Fibroblast of villous mesenchyme (primary cell): ENCODE results near the gene TSPAN4. TPM values are rescaled to one million over a fixed set of nuclear protein-coding genes. Genes with fewer than 3 reads are reported as not detected.

Source experiments
- DNase-seq: peaks from one replicate; pipeline ENCODE4 v3.0.0-alpha.2; 2010; ENCODE audit warnings: low read depth
- H3K4me3 ChIP-seq: 2 replicates; pipeline ENCODE4 v1.5.1; 2011; ENCODE audit warnings: low read depth, mild to moderate bottlenecking, low read length
- total RNA-seq: library from RNA; depleted of rRNA; stranded (reverse); fragments of >200 nt; gene quantifications from 2 replicates; pipeline ENCODE4 v1.2.3, GENCODE V29; 2012
- TF ChIP-seq, protein P1 (sequence below): IDR thresholded peaks from 2 replicates; pipeline ENCODE4 v1.5.1; 2012; ENCODE audit warnings: low read depth, mild to moderate bottlenecking, low read length; ENCODE audit not compliant: insufficient read depth

TSPAN4 gene
- total RNA-seq, 1 donor, result 113 TPM

DNA sequence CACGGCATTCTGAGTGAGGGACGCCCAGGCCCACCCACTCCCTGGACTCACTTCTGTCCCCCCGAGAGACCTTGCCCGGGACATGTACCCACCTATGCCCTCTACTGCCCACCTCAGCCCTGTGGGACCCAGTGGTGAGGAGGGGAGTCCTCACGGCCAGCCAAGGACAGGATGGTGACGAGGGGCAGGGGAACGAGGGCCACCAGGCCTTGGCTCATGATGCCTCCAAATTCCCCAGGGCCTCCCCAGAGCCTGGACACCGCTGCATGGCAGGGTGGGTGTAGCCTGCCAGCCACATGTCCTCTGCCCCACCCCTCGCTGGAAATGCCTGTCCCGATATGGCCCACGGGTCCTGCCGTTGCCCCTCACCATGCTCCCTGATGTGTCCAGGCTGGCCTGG is 26.1 kb downstream of the TSPAN4 start:
- no peak for DNase-seq
- H3K4me3 ChIP-seq, result no peak overlapping the region
- TF ChIP-seq, protein P1, sequence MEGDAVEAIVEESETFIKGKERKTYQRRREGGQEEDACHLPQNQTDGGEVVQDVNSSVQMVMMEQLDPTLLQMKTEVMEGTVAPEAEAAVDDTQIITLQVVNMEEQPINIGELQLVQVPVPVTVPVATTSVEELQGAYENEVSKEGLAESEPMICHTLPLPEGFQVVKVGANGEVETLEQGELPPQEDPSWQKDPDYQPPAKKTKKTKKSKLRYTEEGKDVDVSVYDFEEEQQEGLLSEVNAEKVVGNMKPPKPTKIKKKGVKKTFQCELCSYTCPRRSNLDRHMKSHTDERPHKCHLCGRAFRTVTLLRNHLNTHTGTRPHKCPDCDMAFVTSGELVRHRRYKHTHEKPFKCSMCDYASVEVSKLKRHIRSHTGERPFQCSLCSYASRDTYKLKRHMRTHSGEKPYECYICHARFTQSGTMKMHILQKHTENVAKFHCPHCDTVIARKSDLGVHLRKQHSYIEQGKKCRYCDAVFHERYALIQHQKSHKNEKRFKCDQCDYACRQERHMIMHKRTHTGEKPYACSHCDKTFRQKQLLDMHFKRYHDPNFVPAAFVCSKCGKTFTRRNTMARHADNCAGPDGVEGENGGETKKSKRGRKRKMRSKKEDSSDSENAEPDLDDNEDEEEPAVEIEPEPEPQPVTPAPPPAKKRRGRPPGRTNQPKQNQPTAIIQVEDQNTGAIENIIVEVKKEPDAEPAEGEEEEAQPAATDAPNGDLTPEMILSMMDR, result no peak

DNA sequence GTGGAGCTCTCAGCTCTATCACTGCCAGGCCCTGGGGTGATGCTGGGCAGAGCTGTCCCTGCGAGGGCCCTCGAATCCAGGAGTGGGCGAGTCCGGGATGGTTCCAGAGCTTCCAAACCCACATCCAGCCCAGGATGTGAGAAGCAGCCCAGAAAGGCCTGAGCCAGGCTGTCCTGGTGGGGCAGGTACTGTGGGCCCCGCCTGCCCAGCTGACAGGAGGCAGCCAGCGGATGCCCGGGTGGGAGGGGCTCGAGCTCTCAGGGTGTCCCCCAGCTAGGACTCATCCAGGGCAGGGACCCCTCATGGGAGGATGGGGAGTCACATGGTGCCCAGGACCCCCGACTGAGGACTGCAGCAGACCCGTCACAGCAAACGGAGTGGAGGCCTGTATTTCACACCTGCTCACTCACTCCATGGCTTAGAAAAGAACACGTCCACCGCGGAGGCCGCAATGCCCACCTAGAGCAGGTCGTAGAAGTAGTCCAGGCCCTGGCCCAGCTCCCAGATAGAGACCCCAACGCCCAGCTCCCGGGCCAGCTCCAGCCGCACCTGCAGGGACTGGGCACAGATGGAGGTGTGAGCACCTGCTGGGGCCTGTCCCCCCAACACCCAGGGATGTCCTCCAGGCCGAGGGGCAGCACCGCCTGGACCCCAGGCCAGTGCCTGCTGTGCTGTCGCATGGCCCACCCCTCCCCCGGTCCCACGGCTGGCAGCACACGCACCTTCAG is 26.9 kb downstream of the TSPAN4 start:
- no peak for DNase-seq
- no peak overlapping the region for H3K4me3 ChIP-seq
- TF ChIP-seq, protein P1, result no peak

DNA sequence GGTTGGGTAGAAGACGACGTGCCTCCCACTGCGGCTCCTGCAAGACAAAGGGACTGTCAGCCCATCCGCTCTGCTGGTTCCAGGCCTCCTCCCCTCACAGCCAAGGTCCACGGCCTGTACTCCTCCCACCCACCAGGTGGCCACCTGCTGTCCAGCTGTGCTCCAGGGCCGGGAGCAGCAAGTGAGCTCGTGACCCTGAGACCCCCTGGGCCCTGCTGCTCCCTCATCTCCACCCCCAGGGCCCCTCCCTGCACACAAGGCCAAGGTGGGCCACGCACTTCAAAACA is 27.4 kb downstream of the TSPAN4 start:
- TF ChIP-seq, protein P1, result peak; percentile 6
- DNase-seq, result no peak
- no peak overlapping the region for H3K4me3 ChIP-seq

DNA sequence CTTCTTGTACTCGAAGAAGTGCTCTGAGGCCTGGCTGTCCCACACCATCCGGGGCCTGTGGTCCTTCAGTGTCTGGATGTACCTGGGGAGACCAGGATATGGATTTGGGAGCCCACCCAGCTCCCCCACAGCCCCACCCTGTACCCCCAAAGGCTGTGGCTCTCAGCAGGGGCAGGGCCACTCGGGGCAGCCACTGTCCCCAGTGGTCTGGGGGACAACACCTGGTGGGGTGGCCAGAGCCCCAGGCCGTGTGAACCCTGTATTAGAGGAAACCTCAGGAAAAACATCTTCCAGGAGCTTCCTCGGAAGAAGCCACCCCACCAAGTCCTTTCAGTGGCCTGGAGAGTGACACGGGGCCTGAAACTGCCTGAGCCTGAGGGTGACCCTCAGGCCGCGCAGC is 27.8 kb downstream of the TSPAN4 start:
- DNase-seq, result no peak
- H3K4me3 ChIP-seq, result no peak overlapping the region
- TF ChIP-seq, protein P1, result no peak

DNA sequence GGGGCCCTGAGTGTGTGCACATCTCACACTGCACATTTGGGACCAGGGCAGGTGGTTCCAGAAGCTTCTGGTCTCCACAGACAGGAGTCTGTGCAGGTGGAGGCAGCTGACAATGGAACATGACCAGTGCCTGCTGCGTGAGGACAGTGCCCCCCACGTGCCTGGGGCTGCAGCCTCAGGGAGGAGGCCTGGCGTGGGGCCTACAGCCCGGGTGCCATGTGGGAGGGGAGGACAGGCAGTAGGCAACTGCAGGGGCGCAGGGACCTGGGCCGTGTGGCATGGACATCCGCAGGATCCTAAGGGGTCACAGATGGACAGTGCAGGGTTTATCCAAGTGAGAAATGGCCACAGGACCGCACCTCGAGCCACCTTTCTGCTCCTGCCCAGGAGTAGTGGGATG is 28.8 kb downstream of the TSPAN4 start:
- H3K4me3 ChIP-seq, result no peak overlapping the region
- DNase-seq, result no peak
- TF ChIP-seq, protein P1, result no peak

DNA sequence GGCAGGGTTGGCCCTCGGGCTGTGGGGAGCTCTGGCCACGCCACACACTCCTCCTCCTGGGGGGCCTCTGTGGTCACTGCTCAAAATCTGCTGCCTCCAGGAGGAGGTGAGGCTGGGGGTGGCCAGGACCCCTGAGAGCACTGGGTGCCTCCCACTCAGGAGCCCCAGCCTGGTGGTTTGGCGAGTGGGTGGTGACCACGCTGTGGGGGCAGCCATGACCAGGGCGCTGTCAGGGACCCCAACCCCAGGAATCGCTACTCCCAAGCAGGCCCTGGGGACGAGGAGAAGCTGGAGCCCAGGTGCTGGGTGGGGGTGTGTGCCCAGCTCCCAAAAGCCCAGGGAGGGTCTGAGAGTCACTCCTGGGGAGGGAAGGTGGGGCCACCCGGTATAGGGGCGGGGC is 30.1 kb downstream of the TSPAN4 start:
- H3K4me3 ChIP-seq, result no peak overlapping the region
- DNase-seq, result no peak
- TF ChIP-seq, protein P1, result no peak

DNA sequence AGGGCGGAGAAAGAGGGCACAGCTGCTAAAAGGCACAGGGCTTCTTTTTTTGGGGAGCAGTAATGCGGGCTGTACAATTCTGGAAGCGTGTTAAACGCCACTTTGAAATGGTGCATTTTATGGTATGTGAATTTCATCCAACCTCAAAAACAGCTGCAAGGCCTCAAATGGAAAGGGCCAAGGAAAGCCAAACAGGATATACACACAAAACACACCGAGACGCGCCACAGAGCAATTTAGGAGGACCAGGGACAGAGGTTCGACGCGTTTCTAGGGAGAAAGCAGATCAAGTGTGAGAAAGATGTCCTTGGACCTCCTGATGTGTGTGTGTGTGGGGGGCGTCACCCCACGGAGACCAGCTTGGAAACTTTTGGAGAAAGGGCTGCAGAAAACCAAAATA is 31.1 kb downstream of the TSPAN4 start:
- DNase-seq, result peak; percentile 40
- H3K4me3 ChIP-seq, result no peak overlapping the region
- TF ChIP-seq, protein P1, result no peak
